ENCODE results near the gene KCNJ9. TPM values are rescaled to one million over a fixed set of nuclear protein-coding genes. Genes with fewer than 3 reads are reported as not detected.

KCNJ9 gene
- total and polyA plus RNA-seq, 7 experiments from 2014 or later: 0.06 to 0.08 TPM; not detected in 5

GRCh38 chr1:160089883-160090282 lies 8.5 kb downstream of the KCNJ9 start:
- peaks cover 8 to 23% (median 11%) of the 10 kb centered on the region in 5 donors for H3K36me3 Mint-ChIP-seq
- intact Hi-C loops (cut with micrococcal nuclease): loop anchor here in 1 of 2 donors (10.0 kb wide), 1 partner anchor 955 kb away; no protein-coding TSS in a partner anchor
- no peak overlapping the region for H3K4me3 Mint-ChIP-seq
- peaks cover 0 to 83% (median 15%) of the 10 kb centered on the region in 3 experiments for H3K36me3 ChIP-seq (ENCODE audit: control insufficient read depth in 2 of 3, insufficient read depth in 3 of 3, low read length in 3 of 3)
- ChIA-PET POLR2A (interaction anchor here (1.2 kb wide), 1 partner anchor 9 kb away, joined by 3 read pairs; the partner anchor contains the start of gene IGSF8), CTCF (interaction anchor here (1.0 kb wide), 1 partner anchor 11 kb away, joined by 4 read pairs; no protein-coding TSS in a partner anchor)
- no peaks in the 10 kb centered on the region for H3K9me3 ChIP-seq (ENCODE audit: control insufficient read depth in 2 of 3, low read length in 3 of 3)
- no peak overlapping the region for H3K27ac ChIP-seq (ENCODE audit: low read depth, low read length)
- H3K4me1 ChIP-seq (ENCODE audit: control insufficient read depth in 2 of 2, insufficient read depth in 2 of 2, low read length in 2 of 2): peaks cover 0 to 10% of the 10 kb centered on the region in 2 donors
- H3K4me1 Mint-ChIP-seq: peaks cover 6 to 38% (median 25%) of the 10 kb centered on the region in 7 donors
- no peaks in the 10 kb centered on the region for H3K27me3 ChIP-seq (ENCODE audit: control insufficient read depth in 2 of 2, insufficient read depth in 2 of 2, low read length in 2 of 2)
- no peak overlapping the region for H3K27ac Mint-ChIP-seq
- H3K4me3 ChIP-seq (ENCODE audit: low read length): no peak overlapping the region
- ATAC-seq (no peak), DNase-seq (no peak)
- no peaks in the 10 kb centered on the region for H3K9me3 Mint-ChIP-seq
- no peaks in the 10 kb centered on the region for H3K27me3 Mint-ChIP-seq

GRCh38 chr1:160090760-160091159 lies 9.4 kb downstream of the KCNJ9 start:
- H3K36me3 Mint-ChIP-seq: peaks cover 4 to 23% (median 11%) of the 10 kb centered on the region in 5 donors
- Histone ChIP-seq H3K4me3 (ENCODE audit: low read length) (no peak overlapping the region), H3K9me3 (ENCODE audit: control insufficient read depth in 2 of 3, low read length in 3 of 3) (no peaks in the 10 kb centered on the region), H3K27ac (ENCODE audit: low read depth, low read length) (no peak overlapping the region), H3K36me3 (ENCODE audit: control insufficient read depth in 2 of 3, insufficient read depth in 3 of 3, low read length in 3 of 3) (peaks cover 0 to 91% (median 15%) of the 10 kb centered on the region in 3 experiments), H3K4me1 (ENCODE audit: control insufficient read depth in 2 of 2, insufficient read depth in 2 of 2, low read length in 2 of 2) (peaks cover 0 to 10% of the 10 kb centered on the region in 2 donors), H3K27me3 (ENCODE audit: control insufficient read depth in 2 of 2, insufficient read depth in 2 of 2, low read length in 2 of 2) (no peaks in the 10 kb centered on the region)
- ChIA-PET POLR2A (interaction anchor here (1.2 kb wide), 1 partner anchor 8 kb away, joined by 3 read pairs; the partner anchor contains the start of gene IGSF8), CTCF (interaction anchor here (1.0 kb wide), 1 partner anchor 12 kb away, joined by 4 read pairs; no protein-coding TSS in a partner anchor)
- DNase-seq (no peak), ATAC-seq (no peak)
- intact Hi-C loops (cut with micrococcal nuclease): no loop called here
- peak overlapping the region in 3 of 9 donors; percentile 12 to 72 (median 28) for H3K27ac Mint-ChIP-seq
- no peaks in the 10 kb centered on the region for H3K9me3 Mint-ChIP-seq
- no peaks in the 10 kb centered on the region for H3K27me3 Mint-ChIP-seq
- peaks cover 6 to 37% (median 27%) of the 10 kb centered on the region in 7 donors for H3K4me1 Mint-ChIP-seq
- H3K4me3 Mint-ChIP-seq: peak overlapping the region in 1 of 10 donors; percentile 34

DNA sequence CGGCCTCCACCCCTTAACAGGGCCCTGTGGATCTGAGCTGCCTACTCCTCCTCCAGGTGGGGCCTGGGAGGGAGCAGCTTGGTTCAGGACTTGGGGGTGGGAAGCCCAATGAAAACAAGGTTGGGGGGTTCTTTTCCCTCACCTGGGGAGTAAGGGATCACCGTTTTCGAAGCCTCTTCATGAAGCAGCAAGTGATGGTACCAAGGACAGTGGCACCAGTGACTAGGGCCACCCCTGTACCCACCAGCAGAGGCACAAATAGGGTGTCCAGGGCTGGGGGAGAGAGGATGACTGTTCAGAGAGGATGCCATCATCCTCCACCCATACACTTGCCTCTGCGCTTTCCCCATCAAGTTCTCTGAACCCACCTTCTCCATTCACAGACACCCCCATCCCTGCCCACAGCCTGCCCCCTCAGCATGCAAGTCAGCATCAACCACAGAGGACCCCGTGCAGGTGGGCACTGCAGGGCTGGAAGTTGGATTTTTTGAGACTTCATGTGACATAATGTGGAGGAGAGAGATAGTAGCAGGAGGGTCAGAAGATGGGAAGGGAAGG lies 10.4 kb downstream of the KCNJ9 start:
- no peaks in the 10 kb centered on the region for H3K27me3 Mint-ChIP-seq
- no peak overlapping the region for H3K27ac ChIP-seq (ENCODE audit: low read depth, low read length)
- ChIA-PET POLR2A (no interaction called here), CTCF (interaction anchor here (1.7 kb wide), 1 partner anchor 9 kb away, joined by 5 read pairs; no protein-coding TSS in a partner anchor)
- no peaks in the 10 kb centered on the region for H3K9me3 Mint-ChIP-seq
- peak overlapping the region in 3 of 9 donors; percentile 33 to 78 (median 41) for H3K27ac Mint-ChIP-seq
- H3K4me1 ChIP-seq (ENCODE audit: control insufficient read depth in 2 of 2, insufficient read depth in 2 of 2, low read length in 2 of 2): peaks cover 8 to 20% of the 10 kb centered on the region in 2 donors
- no peaks in the 10 kb centered on the region for H3K9me3 ChIP-seq (ENCODE audit: control insufficient read depth in 2 of 3, low read length in 3 of 3)
- intact Hi-C loops (cut with micrococcal nuclease): no loop called here
- no peaks in the 10 kb centered on the region for H3K27me3 ChIP-seq (ENCODE audit: control insufficient read depth in 2 of 2, insufficient read depth in 2 of 2, low read length in 2 of 2)
- H3K4me1 Mint-ChIP-seq: peaks cover 15 to 46% (median 34%) of the 10 kb centered on the region in 7 donors
- H3K36me3 Mint-ChIP-seq: peaks cover 3 to 23% (median 11%) of the 10 kb centered on the region in 5 donors
- no peak for ATAC-seq
- DNase-seq: no peak
- H3K36me3 ChIP-seq (ENCODE audit: control insufficient read depth in 2 of 3, insufficient read depth in 3 of 3, low read length in 3 of 3): peaks cover 0 to 88% (median 15%) of the 10 kb centered on the region in 3 experiments
- no peak overlapping the region for H3K4me3 ChIP-seq (ENCODE audit: low read length)
- no peak overlapping the region for H3K4me3 Mint-ChIP-seq

DNA sequence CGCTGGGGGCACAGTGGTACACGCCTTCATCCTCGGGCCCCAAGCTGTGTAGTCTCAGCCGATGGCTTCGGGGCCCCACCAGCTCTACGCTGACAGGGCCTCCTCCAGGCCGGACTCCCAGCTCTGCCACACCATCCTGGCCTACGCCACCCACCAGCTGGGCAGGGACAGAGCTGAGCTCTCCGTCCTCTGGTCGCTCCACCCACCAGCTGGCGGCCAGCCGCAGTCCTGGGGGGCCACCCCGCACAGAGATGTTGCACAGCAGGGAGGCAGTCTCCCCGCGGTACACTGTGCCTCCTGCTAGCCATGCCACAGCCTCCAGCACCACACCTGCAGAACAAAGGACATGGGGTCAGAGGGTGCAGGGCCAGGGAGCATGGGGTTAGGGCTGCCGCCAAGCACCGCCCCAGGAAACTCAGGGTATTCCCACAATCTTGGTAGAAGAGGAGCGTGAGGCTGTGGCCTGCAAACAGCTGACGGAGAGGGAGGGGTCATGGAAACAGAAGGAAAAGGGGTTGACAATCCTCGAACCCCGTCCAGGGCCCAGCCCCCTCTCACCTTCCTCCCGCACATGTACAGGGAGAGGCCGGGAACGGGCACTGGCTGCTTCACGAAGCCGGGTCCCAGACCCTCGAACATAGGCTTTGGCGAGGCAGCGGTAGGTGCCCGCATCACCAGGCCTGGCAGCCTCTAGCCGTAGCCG lies 11.2 kb downstream of the KCNJ9 start:
- no peak overlapping the region for H3K4me3 ChIP-seq (ENCODE audit: low read length)
- H3K4me1 ChIP-seq (ENCODE audit: control insufficient read depth in 2 of 2, insufficient read depth in 2 of 2, low read length in 2 of 2): peaks cover 16 to 28% of the 10 kb centered on the region in 2 donors
- intact Hi-C loops (cut with micrococcal nuclease): no loop called here
- Mint-ChIP-seq H3K27me3 (no peaks in the 10 kb centered on the region), H3K4me3 (no peak overlapping the region), H3K27ac (peak overlapping the region in 1 of 9 donors; percentile 52), H3K36me3 (peaks cover 0 to 23% (median 9%) of the 10 kb centered on the region in 5 donors), H3K4me1 (peaks cover 22 to 54% (median 39%) of the 10 kb centered on the region in 7 donors), H3K9me3 (no peaks in the 10 kb centered on the region)
- no peaks in the 10 kb centered on the region for H3K9me3 ChIP-seq (ENCODE audit: control insufficient read depth in 2 of 3, low read length in 3 of 3)
- peaks cover 0 to 81% (median 15%) of the 10 kb centered on the region in 3 experiments for H3K36me3 ChIP-seq (ENCODE audit: control insufficient read depth in 2 of 3, insufficient read depth in 3 of 3, low read length in 3 of 3)
- CTCF ChIA-PET: interaction anchor here (1.0 to 1.7 kb wide), 2 partner anchors 9 to 14 kb away, joined by 4 to 5 read pairs; no protein-coding TSS in a partner anchor
- ATAC-seq: no peak
- H3K27me3 ChIP-seq (ENCODE audit: control insufficient read depth in 2 of 2, insufficient read depth in 2 of 2, low read length in 2 of 2): no peaks in the 10 kb centered on the region
- no peak for DNase-seq
- H3K27ac ChIP-seq (ENCODE audit: low read depth, low read length): no peak overlapping the region
- POLR2A ChIA-PET: no interaction called here

DNA sequence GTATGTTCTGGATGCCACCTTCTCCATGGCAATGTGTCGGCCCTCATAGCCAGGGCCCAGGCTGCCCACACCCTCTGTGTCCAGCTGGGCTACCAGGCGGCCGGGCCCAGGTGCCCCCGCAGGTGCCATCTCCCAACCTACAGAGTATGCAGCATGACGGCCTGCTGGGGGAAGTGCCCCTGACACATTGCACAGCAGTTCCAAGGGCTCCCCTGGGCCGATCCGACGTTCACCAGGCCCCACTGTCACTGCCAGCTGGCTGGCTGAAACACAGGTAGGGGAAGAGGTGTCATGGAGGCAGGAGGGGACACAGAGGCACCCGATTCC lies 11.7 kb downstream of the KCNJ9 start:
- peaks cover 0 to 23% (median 9%) of the 10 kb centered on the region in 5 donors for H3K36me3 Mint-ChIP-seq
- no peaks in the 10 kb centered on the region for H3K27me3 ChIP-seq (ENCODE audit: control insufficient read depth in 2 of 2, insufficient read depth in 2 of 2, low read length in 2 of 2)
- intact Hi-C loops (cut with micrococcal nuclease): no loop called here

DNA sequence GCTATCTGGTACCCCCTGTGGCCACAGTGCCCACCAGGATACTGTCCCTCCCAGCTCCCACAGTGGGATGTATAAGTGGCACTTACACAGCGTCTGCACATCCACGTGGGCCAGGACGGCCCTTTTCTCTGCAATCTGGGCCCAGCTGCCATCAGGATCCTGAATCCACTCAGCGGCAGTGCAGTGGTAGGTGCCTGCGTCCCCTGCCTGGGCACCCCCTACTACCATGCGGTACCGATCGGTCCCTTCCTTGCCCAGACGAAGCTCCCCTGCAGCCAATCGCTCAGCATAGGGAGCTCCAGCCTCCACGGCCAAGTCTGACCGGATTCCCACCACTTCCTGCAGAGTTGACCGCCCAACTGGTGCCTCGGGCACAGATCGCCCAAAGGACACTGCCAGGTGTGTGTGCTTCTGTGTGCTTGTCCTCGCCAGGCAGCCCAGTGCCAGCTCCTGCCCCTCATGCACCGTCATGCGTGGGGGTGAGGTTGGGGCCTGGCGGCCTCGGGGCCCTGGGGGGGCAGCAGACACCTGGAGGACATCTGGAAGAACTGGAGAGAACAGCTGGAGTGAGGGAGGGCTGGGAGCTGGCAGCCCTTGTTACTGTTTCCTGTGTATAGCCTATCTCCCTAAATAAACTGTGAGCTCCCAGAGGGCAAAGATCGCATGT lies 12.4 kb downstream of the KCNJ9 start:
- Histone ChIP-seq H3K36me3 (ENCODE audit: control insufficient read depth in 2 of 3, insufficient read depth in 3 of 3, low read length in 3 of 3) (peaks cover 0 to 74% (median 8%) of the 10 kb centered on the region in 3 experiments), H3K27ac (ENCODE audit: low read depth, low read length) (no peak overlapping the region), H3K4me3 (ENCODE audit: low read length) (no peak overlapping the region), H3K4me1 (ENCODE audit: control insufficient read depth in 2 of 2, insufficient read depth in 2 of 2, low read length in 2 of 2) (peaks cover 21 to 29% of the 10 kb centered on the region in 2 donors), H3K9me3 (ENCODE audit: control insufficient read depth in 2 of 3, low read length in 3 of 3) (no peaks in the 10 kb centered on the region), H3K27me3 (ENCODE audit: control insufficient read depth in 2 of 2, insufficient read depth in 2 of 2, low read length in 2 of 2) (no peaks in the 10 kb centered on the region)
- Mint-ChIP-seq H3K36me3 (peaks cover 0 to 20% (median 3%) of the 10 kb centered on the region in 5 donors), H3K27ac (peak overlapping the region in 1 of 9 donors; percentile 65), H3K4me3 (no peak overlapping the region), H3K9me3 (no peaks in the 10 kb centered on the region), H3K4me1 (peaks cover 26 to 52% (median 37%) of the 10 kb centered on the region in 7 donors), H3K27me3 (no peaks in the 10 kb centered on the region)
- ChIA-PET POLR2A (interaction anchor here (0.9 kb wide), 1 partner anchor 9 kb away, joined by 3 read pairs; no protein-coding TSS in a partner anchor), CTCF (interaction anchor here (6.3 kb wide), 1 partner anchor 7 kb away, joined by 73 read pairs; no protein-coding TSS in a partner anchor)
- no peak for ATAC-seq
- intact Hi-C loops (cut with micrococcal nuclease): no loop called here
- no peak for DNase-seq

More for the DNA sequence above, 11.7 kb downstream of the KCNJ9 start:
- ChIA-PET POLR2A (interaction anchor here (0.9 kb wide), 1 partner anchor 8 kb away, joined by 3 read pairs; no protein-coding TSS in a partner anchor), CTCF (interaction anchor here (1.0 kb wide), 1 partner anchor 14 kb away, joined by 4 read pairs; no protein-coding TSS in a partner anchor)
- H3K9me3 ChIP-seq (ENCODE audit: control insufficient read depth in 2 of 3, low read length in 3 of 3): no peaks in the 10 kb centered on the region
- no peak overlapping the region for H3K4me3 ChIP-seq (ENCODE audit: low read length)
- ATAC-seq (no peak), DNase-seq (no peak)
- H3K4me1 ChIP-seq (ENCODE audit: control insufficient read depth in 2 of 2, insufficient read depth in 2 of 2, low read length in 2 of 2): peaks cover 21 to 29% of the 10 kb centered on the region in 2 donors
- H3K27me3 Mint-ChIP-seq: no peaks in the 10 kb centered on the region
- H3K27ac ChIP-seq (ENCODE audit: low read depth, low read length): no peak overlapping the region
- peaks cover 0 to 78% (median 12%) of the 10 kb centered on the region in 3 experiments for H3K36me3 ChIP-seq (ENCODE audit: control insufficient read depth in 2 of 3, insufficient read depth in 3 of 3, low read length in 3 of 3)
- H3K27ac Mint-ChIP-seq: peak overlapping the region in 1 of 9 donors; percentile 52
- H3K4me3 Mint-ChIP-seq: no peak overlapping the region
- peaks cover 26 to 58% (median 43%) of the 10 kb centered on the region in 7 donors for H3K4me1 Mint-ChIP-seq
- H3K9me3 Mint-ChIP-seq: no peaks in the 10 kb centered on the region

Data from naive thymus-derived CD4-positive, alpha-beta T cell (primary cell).